Breast epithelium (tissue), 4 donors: ENCODE data around the gene GLI1. TPM values are rescaled to one million over a fixed set of nuclear protein-coding genes. Genes with fewer than 3 reads are reported as not detected.

Experiments
- DNase-seq, 2 donors: peaks; one replicate each; pipeline ENCODE4 v3.0.0-alpha.2; 2019; ENCODE audit warnings: low spot score in 2 of 2
- H3K27ac ChIP-seq, 2 donors: fragments of 200-600 bp; sonication (generic) in 1 of 2; one replicate each; pipeline ENCODE4 v1.5.1; 2016 to 2019; ENCODE audit warnings: mild to moderate bottlenecking in 1 of 2
- H3K27me3 ChIP-seq, 2 donors: fragments of 200-600 bp; sonication (generic) in 1 of 2; one replicate each; pipeline versions ENCODE4 v1.5.1 to v1.6.0; 2017 to 2019; ENCODE audit warnings: control low read depth in 1 of 2, mild to moderate bottlenecking in 1 of 2
- H3K36me3 ChIP-seq: fragments of 200-600 bp; one replicate; pipeline ENCODE4 v1.5.1; 2019
- H3K4me1 ChIP-seq, 2 donors: fragments of 200-600 bp; sonication (generic); one replicate each; pipeline ENCODE4 v1.5.1; 2016 to 2019; ENCODE audit warnings: control low read depth in 1 of 2
- H3K4me3 ChIP-seq, 3 donors: fragments of 200-600 bp; sonication (generic); 1 replicate in 2 of 3; 2 replicates in 1 of 3; pipeline ENCODE4 v1.5.1; 2016 to 2019; ENCODE audit warnings: mild to moderate bottlenecking in 3 of 3, moderate library complexity in 2 of 3
- H3K9me3 ChIP-seq, 2 donors: fragments of 200-600 bp; sonication (generic) in 1 of 2; one replicate each; pipeline ENCODE4 v1.5.1; 2016 to 2019; ENCODE audit warnings: control low read depth in 1 of 2
- CTCF ChIP-seq, 3 donors: fragments of 450-650 bp; IDR thresholded peaks; one replicate each; pipeline ENCODE4 v1.5.1; 2016 to 2017; ENCODE audit warnings: antibody characterized with exemption in 3 of 3, mild to moderate bottlenecking in 3 of 3, moderate library complexity in 3 of 3
- POLR2A ChIP-seq: fragments of 450-650 bp; IDR thresholded peaks from one replicate; pipeline ENCODE4 v1.6.1; 2016; ENCODE audit warnings: antibody characterized with exemption, mild to moderate bottlenecking, moderate library complexity
- POLR2AphosphoS5 ChIP-seq, 3 donors: sonication (generic); formaldehyde crosslinking; IDR thresholded peaks; one replicate each; pipeline ENCODE4 v1.6.1; 2017; ENCODE audit warnings: antibody characterized with exemption in 3 of 3
- intact Hi-C: fragments of 100-400 bp; cut with DNase I; formaldehyde crosslinking; loops from one replicate; pipeline ENCODE4 v1.15.1; 2023; ENCODE audit warnings: low total_unique reads
- total RNA-seq, 3 donors: library from RNA; depleted of rRNA; stranded (reverse); fragments of >200 nt; gene quantifications; one replicate each; pipeline ENCODE4 v1.1.0, GENCODE V29; 2016

Gene GLI1
- total RNA-seq, 3 donors from 2014 or later, result 0.66 to 2.1 (median 1.2) TPM

DNA sequence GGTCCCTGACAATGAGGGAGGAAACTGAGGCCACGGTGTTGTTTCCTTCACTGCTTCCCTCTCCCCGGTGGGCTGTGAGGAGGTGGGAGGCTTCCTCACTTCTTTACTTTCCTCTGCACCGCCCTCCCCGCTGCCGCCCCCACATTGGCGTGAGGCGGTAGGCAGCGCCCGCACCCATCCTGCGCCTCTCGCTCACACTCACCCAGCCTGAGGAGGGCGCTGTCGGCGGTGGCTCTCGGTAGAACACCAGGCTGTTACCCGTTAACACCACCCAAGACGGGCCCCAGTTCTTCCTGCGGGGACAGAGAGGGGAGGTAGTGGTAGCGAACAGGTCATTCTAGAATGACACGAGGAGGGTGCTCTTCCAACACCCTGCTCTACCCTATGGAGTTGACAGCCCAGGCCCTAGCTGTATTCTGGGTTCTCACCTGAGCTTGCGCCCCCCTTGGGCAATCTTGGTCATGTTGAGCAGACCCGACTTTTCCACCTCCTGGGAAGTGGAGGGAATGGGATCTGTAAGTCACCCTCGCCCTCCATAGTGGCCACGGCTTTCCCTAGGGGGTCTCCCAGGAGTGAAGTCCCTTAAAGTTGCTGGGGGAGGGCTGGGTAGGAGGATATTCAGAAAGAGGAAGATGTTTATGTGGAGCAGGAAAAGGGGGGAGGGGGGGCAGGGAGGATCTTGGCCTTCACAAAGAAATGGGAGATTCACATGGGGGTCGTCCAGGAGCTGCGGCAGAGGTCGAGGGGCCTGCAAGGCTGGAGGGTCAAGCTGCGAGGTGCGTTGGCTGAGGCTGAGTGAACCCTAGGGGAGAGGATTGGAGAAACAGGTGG, 16.8 kb downstream of the GLI1 start:
- no peaks in the 10 kb centered on the region for H3K9me3 ChIP-seq
- peaks cover 0 to 33% of the 10 kb centered on the region in 2 donors for H3K27me3 ChIP-seq
- no peaks in the 10 kb centered on the region for H3K36me3 ChIP-seq
- TF ChIP-seq CTCF (IDR thresholded peaks at IDR 0.05), result peak in 1 of 3 donors; percentile 14
- no peak for TF ChIP-seq POLR2AphosphoS5 (IDR thresholded peaks at IDR 0.05)
- H3K4me3 ChIP-seq, result peak overlapping the region; percentile 38 to 66 (median 51)
- DNase-seq, result no peak
- H3K4me1 ChIP-seq, result peaks cover 0 to 15% of the 10 kb centered on the region in 2 donors
- intact Hi-C loops, result no loop called here
- peak overlapping the region in 1 of 2 donors; percentile 38 for H3K27ac ChIP-seq

GRCh38 chr12:57476993-57477709, 17.6 kb downstream of the GLI1 start:
- no peak for DNase-seq
- Histone ChIP-seq H3K27ac (peak overlapping the region in 1 of 2 donors; percentile 38), H3K4me1 (peaks cover 0 to 15% of the 10 kb centered on the region in 2 donors), H3K9me3 (no peaks in the 10 kb centered on the region), H3K4me3 (peak overlapping the region; percentile 38 to 51 (median 48)), H3K27me3 (peaks cover 0 to 33% of the 10 kb centered on the region in 2 donors), H3K36me3 (no peaks in the 10 kb centered on the region)
- intact Hi-C loops, result no loop called here
- TF ChIP-seq CTCF (IDR thresholded peaks at IDR 0.05) (no peak), POLR2AphosphoS5 (IDR thresholded peaks at IDR 0.05) (no peak), POLR2A (no peak)

DNA sequence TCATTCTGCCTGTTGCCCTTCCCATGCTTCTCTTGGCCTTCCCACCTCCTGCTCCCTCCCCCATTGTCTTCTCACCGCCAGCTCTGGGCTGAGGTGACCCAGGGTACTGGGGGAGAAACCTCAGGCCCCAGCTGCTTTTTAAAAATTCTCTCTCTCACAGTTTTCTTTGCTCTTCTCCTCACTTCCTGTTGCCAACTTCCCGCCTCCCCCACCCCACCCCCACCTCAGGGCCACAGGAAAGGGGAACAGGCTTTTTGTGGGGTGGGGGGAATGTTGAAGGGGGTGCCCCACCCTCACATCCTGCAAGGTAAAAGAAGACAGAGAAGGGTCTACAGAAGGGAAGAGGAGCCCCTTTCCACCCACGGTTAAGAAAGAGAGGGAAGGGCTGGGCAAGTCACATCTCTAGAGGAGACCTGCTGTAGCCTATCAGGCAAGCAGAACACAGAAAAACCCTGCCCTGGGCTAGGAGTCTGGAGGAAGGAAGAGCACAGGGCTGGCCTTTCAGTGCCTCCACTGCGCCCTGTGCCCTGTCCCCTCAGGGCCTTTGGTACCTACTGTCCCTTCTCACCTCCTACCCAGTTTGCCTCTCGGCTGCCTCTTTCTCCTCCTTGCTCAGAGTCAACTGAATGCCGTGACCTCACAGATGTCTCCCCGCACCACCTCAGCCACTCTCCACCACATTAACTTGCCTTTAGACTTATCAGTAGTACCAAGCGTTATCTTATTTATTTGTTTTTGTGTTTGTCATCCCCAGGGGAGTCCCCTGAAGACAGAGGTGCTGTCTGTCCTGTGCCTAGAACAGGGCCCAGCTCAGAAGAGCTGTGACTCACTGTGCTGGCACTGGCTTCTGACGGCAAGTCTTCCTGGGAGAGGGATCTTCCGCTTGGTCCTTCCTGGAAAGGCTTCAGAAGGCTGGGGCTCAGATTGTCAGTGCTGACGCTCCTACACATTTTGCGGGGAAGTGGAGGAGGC, 18.4 kb downstream of the GLI1 start:
- H3K27me3 ChIP-seq, result peaks cover 0 to 33% of the 10 kb centered on the region in 2 donors
- H3K36me3 ChIP-seq, result no peaks in the 10 kb centered on the region
- TF ChIP-seq CTCF (IDR thresholded peaks at IDR 0.05) (no peak), POLR2A (no peak), POLR2AphosphoS5 (IDR thresholded peaks at IDR 0.05) (no peak)
- H3K4me1 ChIP-seq, result peaks cover 0 to 15% of the 10 kb centered on the region in 2 donors
- intact Hi-C loops, result no loop called here
- DNase-seq, result no peak
- peak overlapping the region; percentile 38 to 51 (median 48) for H3K4me3 ChIP-seq
- H3K9me3 ChIP-seq, result no peaks in the 10 kb centered on the region
- peak overlapping the region in 1 of 2 donors; percentile 51 for H3K27ac ChIP-seq

DNA sequence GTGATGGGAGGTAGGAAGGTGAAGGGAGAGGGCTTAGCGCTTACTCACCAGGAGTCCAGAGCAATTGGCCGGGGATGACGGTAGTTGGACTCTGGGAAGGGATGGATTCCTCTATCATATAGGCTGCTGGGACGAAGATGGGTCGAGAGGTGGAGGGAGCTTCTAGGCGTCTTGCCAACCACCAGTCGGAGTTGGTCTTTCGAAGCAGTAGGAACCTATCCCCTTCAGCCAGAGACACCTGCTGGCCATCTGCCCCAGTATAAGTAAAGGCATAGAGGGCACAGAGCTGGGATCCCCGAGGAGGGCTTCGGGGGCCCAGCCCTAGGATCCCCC, 19.4 kb downstream of the GLI1 start:
- Histone ChIP-seq H3K9me3 (no peaks in the 10 kb centered on the region), H3K36me3 (no peaks in the 10 kb centered on the region), H3K27ac (peak overlapping the region; percentile 34 to 58), H3K4me1 (peaks cover 0 to 15% of the 10 kb centered on the region in 2 donors), H3K27me3 (peaks cover 0 to 33% of the 10 kb centered on the region in 2 donors), H3K4me3 (no peak overlapping the region)
- intact Hi-C loops, result no loop called here
- no peak for TF ChIP-seq CTCF (IDR thresholded peaks at IDR 0.05)
- DNase-seq, result no peak
